Measurements from ENCODE around the gene GSE1. TPM values are rescaled to one million over a fixed set of nuclear protein-coding genes. Genes with fewer than 3 reads are reported as not detected.

GSE1 gene
- total and polyA plus RNA-seq, 9 of the 15 experiments (the other 6 are each of a cell fraction or from before 2014, with no cell fraction given), result 12.2 to 244 (median 57.9) TPM

DNA sequence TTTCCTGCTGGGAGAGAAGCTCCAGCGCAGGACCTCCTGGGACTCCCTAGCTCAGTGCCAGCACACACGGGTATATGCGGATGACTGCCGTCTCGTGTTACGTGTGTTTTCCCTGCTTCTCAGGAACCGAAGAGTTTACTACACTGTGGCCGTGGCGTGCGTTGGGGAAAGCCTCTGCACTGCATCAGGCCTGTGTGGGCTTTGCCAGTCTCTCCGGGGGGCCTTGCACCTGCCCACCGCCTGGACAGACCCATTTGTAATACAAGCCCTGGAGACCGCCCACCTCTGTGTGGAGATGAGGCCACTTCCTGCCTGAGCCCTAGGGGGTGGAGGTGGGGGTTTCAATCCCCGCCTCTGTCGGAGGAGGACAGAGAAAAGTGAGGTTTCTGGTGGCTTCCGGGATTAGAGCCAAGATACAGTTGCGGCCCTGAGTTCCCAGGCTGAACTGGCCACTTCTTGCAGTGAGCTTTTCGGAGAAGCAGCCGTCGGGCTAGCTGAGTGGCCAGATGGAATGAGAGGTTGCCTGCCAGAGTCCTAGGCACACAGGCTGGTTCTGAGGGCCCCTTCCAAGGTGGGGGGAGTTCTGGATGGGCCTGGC lies 43.4 kb upstream of the GSE1 start (continued):
- TF ChIP-seq ZNF699 (CRISPR knock-in tag; IDR thresholded peaks at IDR 0.05; ENCODE audit: insufficient replicate concordance) (no peak), ZNF143 (CRISPR knock-in tag; IDR thresholded peaks at IDR 0.05) (peak; percentile 44; the same call in 1 of the 2 replicates), ZNF274 (IDR thresholded peaks at IDR 0.05; ENCODE audit: borderline replicate concordance, low read depth, low read length) (no peak), FOXM1 (IDR thresholded peaks at IDR 0.05; ENCODE audit: low read depth) (no peak), FOXM1 (CRISPR knock-in tag; IDR thresholded peaks at IDR 0.05; ENCODE audit: low read depth) (0 out of 2 replicates have a peak, but pooled peaks have one; percentile 2), TEAD2 (tag; IDR thresholded peaks at IDR 0.05) (no peak), SMARCC2 (IDR thresholded peaks at IDR 0.05; ENCODE audit: low read depth) (no peak), FOXA3 (CRISPR knock-in tag; conservative IDR thresholded peaks at IDR 0.05 in 1 of 2, IDR thresholded peaks at IDR 0.05 in 1 of 2) (peak in 1 of 2 experiments; percentile 81; a peak in 2 of 4 replicates), FOXJ2 (tag; IDR thresholded peaks at IDR 0.05) (no peak), TCF7L2 (IDR thresholded peaks at IDR 0.05; ENCODE audit: low read depth, low read length) (no peak), MIER1 (IDR thresholded peaks at IDR 0.05; ENCODE audit: low read depth) (no peak), HNRNPH1 (optimal IDR thresholded peaks at IDR 0.05; ENCODE audit: low read depth, low read length) (no peak), GABPB1 (CRISPR knock-in tag; IDR thresholded peaks at IDR 0.05) (peak; percentile 64; the same call in 1 of the 2 replicates), ZNF77 (CRISPR knock-in tag; IDR thresholded peaks at IDR 0.05) (no peak), MCM3 (IDR thresholded peaks at IDR 0.05) (no peak), STAG1 (CRISPR knock-in tag; IDR thresholded peaks at IDR 0.05; ENCODE audit: borderline replicate concordance) (no peak), PYGO2 (tag; IDR thresholded peaks at IDR 0.05) (no peak), L3MBTL2 (IDR thresholded peaks at IDR 0.05) (no peak)
- TF ChIP-seq, protein P1, sequence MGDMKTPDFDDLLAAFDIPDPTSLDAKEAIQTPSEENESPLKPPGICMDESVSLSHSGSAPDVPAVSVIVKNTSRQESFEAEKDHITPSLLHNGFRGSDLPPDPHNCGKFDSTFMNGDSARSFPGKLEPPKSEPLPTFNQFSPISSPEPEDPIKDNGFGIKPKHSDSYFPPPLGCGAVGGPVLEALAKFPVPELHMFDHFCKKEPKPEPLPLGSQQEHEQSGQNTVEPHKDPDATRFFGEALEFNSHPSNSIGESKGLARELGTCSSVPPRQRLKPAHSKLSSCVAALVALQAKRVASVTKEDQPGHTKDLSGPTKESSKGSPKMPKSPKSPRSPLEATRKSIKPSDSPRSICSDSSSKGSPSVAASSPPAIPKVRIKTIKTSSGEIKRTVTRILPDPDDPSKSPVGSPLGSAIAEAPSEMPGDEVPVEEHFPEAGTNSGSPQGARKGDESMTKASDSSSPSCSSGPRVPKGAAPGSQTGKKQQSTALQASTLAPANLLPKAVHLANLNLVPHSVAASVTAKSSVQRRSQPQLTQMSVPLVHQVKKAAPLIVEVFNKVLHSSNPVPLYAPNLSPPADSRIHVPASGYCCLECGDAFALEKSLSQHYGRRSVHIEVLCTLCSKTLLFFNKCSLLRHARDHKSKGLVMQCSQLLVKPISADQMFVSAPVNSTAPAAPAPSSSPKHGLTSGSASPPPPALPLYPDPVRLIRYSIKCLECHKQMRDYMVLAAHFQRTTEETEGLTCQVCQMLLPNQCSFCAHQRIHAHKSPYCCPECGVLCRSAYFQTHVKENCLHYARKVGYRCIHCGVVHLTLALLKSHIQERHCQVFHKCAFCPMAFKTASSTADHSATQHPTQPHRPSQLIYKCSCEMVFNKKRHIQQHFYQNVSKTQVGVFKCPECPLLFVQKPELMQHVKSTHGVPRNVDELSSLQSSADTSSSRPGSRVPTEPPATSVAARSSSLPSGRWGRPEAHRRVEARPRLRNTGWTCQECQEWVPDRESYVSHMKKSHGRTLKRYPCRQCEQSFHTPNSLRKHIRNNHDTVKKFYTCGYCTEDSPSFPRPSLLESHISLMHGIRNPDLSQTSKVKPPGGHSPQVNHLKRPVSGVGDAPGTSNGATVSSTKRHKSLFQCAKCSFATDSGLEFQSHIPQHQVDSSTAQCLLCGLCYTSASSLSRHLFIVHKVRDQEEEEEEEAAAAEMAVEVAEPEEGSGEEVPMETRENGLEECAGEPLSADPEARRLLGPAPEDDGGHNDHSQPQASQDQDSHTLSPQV (IDR thresholded peaks at IDR 0.05), result no peak
- TF ChIP-seq, protein P2, sequence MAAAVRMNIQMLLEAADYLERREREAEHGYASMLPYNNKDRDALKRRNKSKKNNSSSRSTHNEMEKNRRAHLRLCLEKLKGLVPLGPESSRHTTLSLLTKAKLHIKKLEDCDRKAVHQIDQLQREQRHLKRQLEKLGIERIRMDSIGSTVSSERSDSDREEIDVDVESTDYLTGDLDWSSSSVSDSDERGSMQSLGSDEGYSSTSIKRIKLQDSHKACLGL (CRISPR knock-in tag; IDR thresholded peaks at IDR 0.05; ENCODE audit: borderline replicate concordance, poor library complexity, severe bottlenecking), result no peak
- TF ChIP-seq, protein P3, sequence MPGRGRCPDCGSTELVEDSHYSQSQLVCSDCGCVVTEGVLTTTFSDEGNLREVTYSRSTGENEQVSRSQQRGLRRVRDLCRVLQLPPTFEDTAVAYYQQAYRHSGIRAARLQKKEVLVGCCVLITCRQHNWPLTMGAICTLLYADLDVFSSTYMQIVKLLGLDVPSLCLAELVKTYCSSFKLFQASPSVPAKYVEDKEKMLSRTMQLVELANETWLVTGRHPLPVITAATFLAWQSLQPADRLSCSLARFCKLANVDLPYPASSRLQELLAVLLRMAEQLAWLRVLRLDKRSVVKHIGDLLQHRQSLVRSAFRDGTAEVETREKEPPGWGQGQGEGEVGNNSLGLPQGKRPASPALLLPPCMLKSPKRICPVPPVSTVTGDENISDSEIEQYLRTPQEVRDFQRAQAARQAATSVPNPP (IDR thresholded peaks at IDR 0.05; ENCODE audit: borderline replicate concordance, insufficient read depth, insufficient read length), result no peak
- TF ChIP-seq, protein P4, sequence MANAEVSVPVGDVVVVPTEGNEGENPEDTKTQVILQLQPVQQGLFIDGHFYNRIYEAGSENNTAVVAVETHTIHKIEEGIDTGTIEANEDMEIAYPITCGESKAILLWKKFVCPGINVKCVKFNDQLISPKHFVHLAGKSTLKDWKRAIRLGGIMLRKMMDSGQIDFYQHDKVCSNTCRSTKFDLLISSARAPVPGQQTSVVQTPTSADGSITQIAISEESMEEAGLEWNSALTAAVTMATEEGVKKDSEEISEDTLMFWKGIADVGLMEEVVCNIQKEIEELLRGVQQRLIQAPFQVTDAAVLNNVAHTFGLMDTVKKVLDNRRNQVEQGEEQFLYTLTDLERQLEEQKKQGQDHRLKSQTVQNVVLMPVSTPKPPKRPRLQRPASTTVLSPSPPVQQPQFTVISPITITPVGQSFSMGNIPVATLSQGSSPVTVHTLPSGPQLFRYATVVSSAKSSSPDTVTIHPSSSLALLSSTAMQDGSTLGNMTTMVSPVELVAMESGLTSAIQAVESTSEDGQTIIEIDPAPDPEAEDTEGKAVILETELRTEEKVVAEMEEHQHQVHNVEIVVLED (CRISPR knock-in tag; IDR thresholded peaks at IDR 0.05), result no peak
